ENCODE measurements around the gene JMJD6. TPM values are rescaled to one million over a fixed set of nuclear protein-coding genes. Genes with fewer than 3 reads are reported as not detected.

JMJD6 gene
- total and polyA plus RNA-seq, 2 experiments from 2014 or later, result 11.4 to 12.8 TPM

- TF ChIP-seq EZH2 (IDR thresholded peaks at IDR 0.05; ENCODE audit: low read depth, unreplicated experiment), result no peak
- TF ChIP-seq NANOG (IDR thresholded peaks at IDR 0.05; ENCODE audit: borderline replicate concordance), result no peak
- TF ChIP-seq EZH2phosphoT487 (IDR thresholded peaks at IDR 0.05; ENCODE audit: unreplicated experiment), result no peak
- TF ChIP-seq ZNF114 (CRISPR knock-in tag; IDR thresholded peaks at IDR 0.05), result no peak
- TF ChIP-seq JUNB (IDR thresholded peaks at IDR 0.05; ENCODE audit: unreplicated experiment), result no peak
Observed at GRCh38 chr17:76678330-76678729, 48.1 kb downstream of the JMJD6 start (continued).

GRCh38 chr17:76677406-76677805, 49.0 kb downstream of the JMJD6 start:
- ATAC-seq, result no peak
- no peak overlapping the region for H3K4me3 Mint-ChIP-seq
- H3K27me3 Mint-ChIP-seq (ENCODE audit: insufficient read depth, low read depth, poor library complexity), result peaks cover 15% of the 10 kb centered on the region
- Histone ChIP-seq H3K27ac (ENCODE audit: low read depth) (no peak overlapping the region), H3K4me1 (ENCODE audit: insufficient read depth) (no peaks in the 10 kb centered on the region; the same call in 1 of the 2 replicates), H3K36me3 (ENCODE audit: insufficient read depth) (no peaks in the 10 kb centered on the region), H2AFZ (no peak overlapping the region), H3K4me3 (no peak overlapping the region), H4K20me1 (replicated peaks; ENCODE audit: insufficient read depth) (no peaks in the 10 kb centered on the region), H3F3A (replicated peaks; ENCODE audit: low read depth) (0 out of 2 replicates have a peak, but pooled peaks cover 4% of the 10 kb centered on the region), H3K4me2 (no peak overlapping the region), H3K79me2 (replicated peaks; ENCODE audit: insufficient read depth) (no peaks in the 10 kb centered on the region), H3K27me3 (ENCODE audit: insufficient read depth) (no peaks in the 10 kb centered on the region), H3K9me2 (ENCODE audit: insufficient read depth) (peaks cover 2% of the 10 kb centered on the region; the same call in 1 of the 2 replicates)
- TF ChIP-seq ZNF331 (CRISPR knock-in tag; IDR thresholded peaks at IDR 0.05; ENCODE audit: low read depth), result no peak
- TF ChIP-seq ETS1 (IDR thresholded peaks at IDR 0.05), result no peak
- TF ChIP-seq POLR2AphosphoS5 (IDR thresholded peaks at IDR 0.05; ENCODE audit: low read depth), result no peak
- TF ChIP-seq EZH2phosphoT487 (IDR thresholded peaks at IDR 0.05; ENCODE audit: unreplicated experiment), result no peak
- no peak for TF ChIP-seq JUNB (IDR thresholded peaks at IDR 0.05; ENCODE audit: unreplicated experiment)
- no peak for TF ChIP-seq ZNF114 (CRISPR knock-in tag; IDR thresholded peaks at IDR 0.05)
- TF ChIP-seq EZH2 (IDR thresholded peaks at IDR 0.05; ENCODE audit: low read depth, unreplicated experiment), result no peak
- TF ChIP-seq CREB1 (CRISPR knock-in tag; IDR thresholded peaks at IDR 0.05; ENCODE audit: low read depth), result no peak
- TF ChIP-seq STAT1 (IDR thresholded peaks at IDR 0.05; ENCODE audit: unreplicated experiment), result no peak
- TF ChIP-seq REST (IDR thresholded peaks at IDR 0.05; ENCODE audit: unreplicated experiment), result no peak
- TF ChIP-seq NANOG (IDR thresholded peaks at IDR 0.05; ENCODE audit: borderline replicate concordance), result no peak
- TF ChIP-seq ZNF462 (CRISPR knock-in tag; IDR thresholded peaks at IDR 0.05), result no peak
- no peak for TF ChIP-seq CTCF (conservative IDR thresholded peaks at IDR 0.05; ENCODE audit: low read depth in 2 of 2)
- no peaks in the 10 kb centered on the region; the same call in 2 of the 3 replicates for H3K36me3 Mint-ChIP-seq (ENCODE audit: low read depth)
- no peak overlapping the region for H3K27ac Mint-ChIP-seq
- no peak for DNase-seq (ENCODE audit: low spot score)
- H3K4me1 Mint-ChIP-seq, result peaks cover 16% of the 10 kb centered on the region
- H3K9me3 Mint-ChIP-seq, result no peaks in the 10 kb centered on the region

Measured in GM23338 (cell line).